HepG2 (cell line): ENCODE data around the gene BRD2. TPM values are rescaled to one million over a fixed set of nuclear protein-coding genes. Genes with fewer than 3 reads are reported as not detected.

Experiments used
- ARID4A ChIP-seq: sonication (generic); formaldehyde crosslinking; IDR thresholded peaks from 2 replicates; pipeline ENCODE4 v1.5.0; 2020; ENCODE audit warnings: mild to moderate bottlenecking, missing genetic modification reagents, borderline replicate concordance
- CREBL2 ChIP-seq: sonication (generic); formaldehyde crosslinking; IDR thresholded peaks from 2 replicates; pipeline ENCODE4 v1.8.1; 2023; ENCODE audit warnings: missing genetic modification reagents, mild to moderate bottlenecking, borderline replicate concordance
- DMTF1 ChIP-seq: sonication (generic); formaldehyde crosslinking; IDR thresholded peaks from 2 replicates; pipeline ENCODE4 v1.4.0; 2020; ENCODE audit warnings: mild to moderate bottlenecking, missing genetic modification reagents
- EHMT2 ChIP-seq: fragments of 200-600 bp; sonication (generic); IDR thresholded peaks from 2 replicates; pipeline ENCODE4 v1.7.0; 2017; ENCODE audit warnings: antibody characterized with exemption, low read depth, low read length, borderline replicate concordance
- GTF3A ChIP-seq: sonication (generic); formaldehyde crosslinking; conservative IDR thresholded peaks from 2 replicates; pipeline ENCODE4 v1.4.0; 2020; ENCODE audit warnings: mild to moderate bottlenecking, missing genetic modification reagents
- ZBTB4 ChIP-seq: sonication (generic); formaldehyde crosslinking; IDR thresholded peaks from 2 replicates; pipeline ENCODE4 v1.4.0; 2020; ENCODE audit warnings: missing genetic modification reagents, mild to moderate bottlenecking, borderline replicate concordance
- ZNF484 ChIP-seq: sonication (generic); formaldehyde crosslinking; IDR thresholded peaks from 2 replicates; pipeline ENCODE4 v1.5.1; 2020; ENCODE audit warnings: mild to moderate bottlenecking, low read depth, missing genetic modification reagents, borderline replicate concordance
- ZNF674 ChIP-seq: sonication (generic); formaldehyde crosslinking; IDR thresholded peaks from 2 replicates; pipeline ENCODE4 v1.5.0; 2020; ENCODE audit warnings: low read depth, mild to moderate bottlenecking, missing genetic modification reagents
- polyA plus RNA-seq, 8 experiments: library from polyadenylated mRNA; depleted of rRNA in 3 of 8; stranded (reverse) in 7 of 8; unstranded in 1 of 8; fragments of >200 nt; fragmentation: Illumina TruSeq in 4 of 8; extraction: Trizol in 4 of 8; gene quantifications; 2 replicates each; pipeline versions ENCODE4 v1.2.1 to v1.2.3, GENCODE V29; 2011 to 2016; ENCODE audit warnings: low read depth in 4 of 8, missing spikeins in 1 of 8, mixed read lengths in 1 of 8; ENCODE audit not compliant: insufficient read depth in 1 of 8
- total RNA-seq, 5 experiments: library from RNA; depleted of rRNA; stranded (reverse); fragments of >200 nt; fragmentation: Illumina TruSeq; extraction: Trizol; gene quantifications; 2 replicates each; pipeline ENCODE4 v1.2.3, GENCODE V29; 2016; ENCODE audit warnings: low read depth in 1 of 5
- TF ChIP-seq, protein P1 (sequence below): sonication (generic); formaldehyde crosslinking; IDR thresholded peaks from 2 replicates; pipeline ENCODE4 v1.4.0; 2020; ENCODE audit warnings: missing genetic modification reagents
- TF ChIP-seq, protein P2 (sequence below): sonication (generic); formaldehyde crosslinking; conservative IDR thresholded peaks from 2 replicates; pipeline ENCODE4 v1.4.0; 2020; ENCODE audit warnings: mild to moderate bottlenecking, missing genetic modification reagents, moderate library complexity

The BRD2 gene
- total and polyA plus RNA-seq, 2 of the 13 experiments (the other 11 are each of a cell fraction or from before 2014, with no cell fraction given): 143 to 202 TPM

DNA sequence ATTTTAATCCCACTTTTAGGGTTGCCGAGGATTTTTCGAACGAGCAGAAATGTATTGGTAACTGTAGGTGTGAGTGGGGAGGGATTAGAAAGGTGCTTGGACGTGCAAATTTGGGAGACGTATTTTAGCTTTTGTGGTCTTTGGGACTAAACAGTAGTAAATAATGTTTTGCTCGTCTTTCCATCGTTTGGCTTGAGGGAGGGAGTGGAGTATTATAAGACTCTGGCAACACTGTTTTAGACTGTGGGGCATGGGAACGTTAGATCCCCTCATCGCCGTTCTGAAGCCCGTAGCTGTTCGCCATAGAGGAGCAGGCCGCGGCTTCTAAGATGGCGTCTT, 2.8 kb downstream of the BRD2 start (continued):
- TF ChIP-seq ARID4A (no peak), GTF3A (CRISPR knock-in tag) (0 out of 2 replicates have a peak, but pooled peaks have one; percentile 15), DMTF1 (CRISPR knock-in tag) (peak; percentile 49; the same call in 1 of the 2 replicates), ZBTB4 (CRISPR knock-in tag) (no peak), ZNF484 (CRISPR knock-in tag) (no peak), CREBL2 (CRISPR knock-in tag) (no peak), EHMT2 (no peak), ZNF674 (CRISPR knock-in tag) (0 out of 2 replicates have a peak, but pooled peaks have one; percentile 79)
- TF ChIP-seq, protein P1, sequence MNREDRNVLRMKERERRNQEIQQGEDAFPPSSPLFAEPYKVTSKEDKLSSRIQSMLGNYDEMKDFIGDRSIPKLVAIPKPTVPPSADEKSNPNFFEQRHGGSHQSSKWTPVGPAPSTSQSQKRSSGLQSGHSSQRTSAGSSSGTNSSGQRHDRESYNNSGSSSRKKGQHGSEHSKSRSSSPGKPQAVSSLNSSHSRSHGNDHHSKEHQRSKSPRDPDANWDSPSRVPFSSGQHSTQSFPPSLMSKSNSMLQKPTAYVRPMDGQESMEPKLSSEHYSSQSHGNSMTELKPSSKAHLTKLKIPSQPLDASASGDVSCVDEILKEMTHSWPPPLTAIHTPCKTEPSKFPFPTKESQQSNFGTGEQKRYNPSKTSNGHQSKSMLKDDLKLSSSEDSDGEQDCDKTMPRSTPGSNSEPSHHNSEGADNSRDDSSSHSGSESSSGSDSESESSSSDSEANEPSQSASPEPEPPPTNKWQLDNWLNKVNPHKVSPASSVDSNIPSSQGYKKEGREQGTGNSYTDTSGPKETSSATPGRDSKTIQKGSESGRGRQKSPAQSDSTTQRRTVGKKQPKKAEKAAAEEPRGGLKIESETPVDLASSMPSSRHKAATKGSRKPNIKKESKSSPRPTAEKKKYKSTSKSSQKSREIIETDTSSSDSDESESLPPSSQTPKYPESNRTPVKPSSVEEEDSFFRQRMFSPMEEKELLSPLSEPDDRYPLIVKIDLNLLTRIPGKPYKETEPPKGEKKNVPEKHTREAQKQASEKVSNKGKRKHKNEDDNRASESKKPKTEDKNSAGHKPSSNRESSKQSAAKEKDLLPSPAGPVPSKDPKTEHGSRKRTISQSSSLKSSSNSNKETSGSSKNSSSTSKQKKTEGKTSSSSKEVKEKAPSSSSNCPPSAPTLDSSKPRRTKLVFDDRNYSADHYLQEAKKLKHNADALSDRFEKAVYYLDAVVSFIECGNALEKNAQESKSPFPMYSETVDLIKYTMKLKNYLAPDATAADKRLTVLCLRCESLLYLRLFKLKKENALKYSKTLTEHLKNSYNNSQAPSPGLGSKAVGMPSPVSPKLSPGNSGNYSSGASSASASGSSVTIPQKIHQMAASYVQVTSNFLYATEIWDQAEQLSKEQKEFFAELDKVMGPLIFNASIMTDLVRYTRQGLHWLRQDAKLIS (CRISPR knock-in tag): no peak
- TF ChIP-seq, protein P2, sequence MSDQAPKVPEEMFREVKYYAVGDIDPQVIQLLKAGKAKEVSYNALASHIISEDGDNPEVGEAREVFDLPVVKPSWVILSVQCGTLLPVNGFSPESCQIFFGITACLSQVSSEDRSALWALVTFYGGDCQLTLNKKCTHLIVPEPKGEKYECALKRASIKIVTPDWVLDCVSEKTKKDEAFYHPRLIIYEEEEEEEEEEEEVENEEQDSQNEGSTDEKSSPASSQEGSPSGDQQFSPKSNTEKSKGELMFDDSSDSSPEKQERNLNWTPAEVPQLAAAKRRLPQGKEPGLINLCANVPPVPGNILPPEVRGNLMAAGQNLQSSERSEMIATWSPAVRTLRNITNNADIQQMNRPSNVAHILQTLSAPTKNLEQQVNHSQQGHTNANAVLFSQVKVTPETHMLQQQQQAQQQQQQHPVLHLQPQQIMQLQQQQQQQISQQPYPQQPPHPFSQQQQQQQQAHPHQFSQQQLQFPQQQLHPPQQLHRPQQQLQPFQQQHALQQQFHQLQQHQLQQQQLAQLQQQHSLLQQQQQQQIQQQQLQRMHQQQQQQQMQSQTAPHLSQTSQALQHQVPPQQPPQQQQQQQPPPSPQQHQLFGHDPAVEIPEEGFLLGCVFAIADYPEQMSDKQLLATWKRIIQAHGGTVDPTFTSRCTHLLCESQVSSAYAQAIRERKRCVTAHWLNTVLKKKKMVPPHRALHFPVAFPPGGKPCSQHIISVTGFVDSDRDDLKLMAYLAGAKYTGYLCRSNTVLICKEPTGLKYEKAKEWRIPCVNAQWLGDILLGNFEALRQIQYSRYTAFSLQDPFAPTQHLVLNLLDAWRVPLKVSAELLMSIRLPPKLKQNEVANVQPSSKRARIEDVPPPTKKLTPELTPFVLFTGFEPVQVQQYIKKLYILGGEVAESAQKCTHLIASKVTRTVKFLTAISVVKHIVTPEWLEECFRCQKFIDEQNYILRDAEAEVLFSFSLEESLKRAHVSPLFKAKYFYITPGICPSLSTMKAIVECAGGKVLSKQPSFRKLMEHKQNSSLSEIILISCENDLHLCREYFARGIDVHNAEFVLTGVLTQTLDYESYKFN (CRISPR knock-in tag): no peak
